ENCODE measurements around the gene EEF2KMT.

DNA sequence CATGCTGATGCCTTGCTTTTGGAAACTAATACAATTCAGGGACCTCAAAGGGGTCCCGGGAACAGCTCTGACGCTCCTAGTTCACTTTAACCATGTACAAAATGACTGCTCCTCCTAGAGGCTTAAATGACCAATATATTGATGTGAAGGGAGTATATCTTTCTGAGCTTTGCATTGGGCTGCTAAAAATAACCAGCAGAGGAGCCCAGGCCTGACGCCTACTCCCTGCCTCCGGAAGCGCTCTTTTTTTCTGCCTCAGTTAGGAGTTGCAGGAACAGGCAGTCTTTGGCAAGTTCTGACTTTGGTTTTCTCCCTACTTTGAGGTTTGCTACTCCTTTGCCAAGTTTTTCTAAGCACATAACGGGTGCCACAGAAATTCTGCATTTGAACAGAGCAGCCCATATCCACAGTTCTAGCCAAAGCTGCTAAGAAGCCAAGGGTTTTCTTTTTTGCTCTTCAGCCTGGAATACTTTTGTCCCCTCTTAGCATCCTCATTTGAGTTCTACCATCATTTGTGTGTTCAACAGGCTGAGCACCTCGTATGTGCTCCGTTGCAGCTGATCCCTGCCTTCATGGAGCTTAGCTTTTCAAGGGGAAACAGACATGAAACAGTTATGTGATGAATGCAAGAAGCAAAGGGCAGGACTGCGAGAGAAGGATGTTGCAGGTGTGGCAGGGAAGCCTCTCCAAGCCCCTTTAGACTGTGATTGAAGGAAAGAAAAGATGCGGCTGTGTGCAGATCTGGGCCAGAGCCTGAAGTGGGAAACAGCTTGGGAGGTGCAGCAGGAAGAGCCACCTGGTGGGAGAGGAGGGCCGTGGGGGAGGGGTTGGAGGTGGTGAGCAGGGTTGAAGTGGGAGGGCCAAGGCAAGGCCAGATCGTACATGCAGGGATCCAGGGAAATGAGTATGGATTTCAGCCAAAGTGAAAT is 61.1 kb downstream of the EEF2KMT start:
- TF ChIP-seq POLR2AphosphoS5 (IDR thresholded peaks at IDR 0.05), result no peak
- TF ChIP-seq POLR2A (IDR thresholded peaks at IDR 0.05), result no peak
- TF ChIP-seq, protein P1, sequence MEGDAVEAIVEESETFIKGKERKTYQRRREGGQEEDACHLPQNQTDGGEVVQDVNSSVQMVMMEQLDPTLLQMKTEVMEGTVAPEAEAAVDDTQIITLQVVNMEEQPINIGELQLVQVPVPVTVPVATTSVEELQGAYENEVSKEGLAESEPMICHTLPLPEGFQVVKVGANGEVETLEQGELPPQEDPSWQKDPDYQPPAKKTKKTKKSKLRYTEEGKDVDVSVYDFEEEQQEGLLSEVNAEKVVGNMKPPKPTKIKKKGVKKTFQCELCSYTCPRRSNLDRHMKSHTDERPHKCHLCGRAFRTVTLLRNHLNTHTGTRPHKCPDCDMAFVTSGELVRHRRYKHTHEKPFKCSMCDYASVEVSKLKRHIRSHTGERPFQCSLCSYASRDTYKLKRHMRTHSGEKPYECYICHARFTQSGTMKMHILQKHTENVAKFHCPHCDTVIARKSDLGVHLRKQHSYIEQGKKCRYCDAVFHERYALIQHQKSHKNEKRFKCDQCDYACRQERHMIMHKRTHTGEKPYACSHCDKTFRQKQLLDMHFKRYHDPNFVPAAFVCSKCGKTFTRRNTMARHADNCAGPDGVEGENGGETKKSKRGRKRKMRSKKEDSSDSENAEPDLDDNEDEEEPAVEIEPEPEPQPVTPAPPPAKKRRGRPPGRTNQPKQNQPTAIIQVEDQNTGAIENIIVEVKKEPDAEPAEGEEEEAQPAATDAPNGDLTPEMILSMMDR (IDR thresholded peaks at IDR 0.05), result no peak
- no peak for TF ChIP-seq EP300 (IDR thresholded peaks at IDR 0.05; ENCODE audit: low read depth)

All from transverse colon (tissue), 4 donors.